RWPE2 (cell line): ENCODE measurements around the gene LRRC56.

Experiments
- ATAC-seq: fragments of 200-7000 bp; cut with Tn5 transposase; 3 replicates; pipeline ENCODE4 v1.9.1; 2021; ENCODE audit warnings: low read depth
- DNase-seq: peaks from one replicate; pipeline ENCODE4 v3.0.0-alpha.2; 2020; ENCODE audit warnings: low spot score
- H3K27ac ChIP-seq: fragments of 450-650 bp; 2 replicates; pipeline ENCODE4 v1.5.1; 2017; ENCODE audit warnings: mild to moderate bottlenecking; ENCODE audit not compliant: poor library complexity, severe bottlenecking
- H3K27me3 ChIP-seq: fragments of 250-450 bp; sonication (Bioruptor Pico); 2 replicates; pipeline ENCODE4 v1.5.1; 2021; ENCODE audit warnings: mild to moderate bottlenecking, moderate library complexity; ENCODE audit not compliant: insufficient read depth, poor library complexity, severe bottlenecking
- H3K36me3 ChIP-seq: fragments of 250-450 bp; sonication (Bioruptor Pico); 2 replicates; pipeline ENCODE4 v1.5.1; 2020; ENCODE audit warnings: low read depth, mild to moderate bottlenecking, moderate library complexity
- H3K4me1 ChIP-seq: fragments of 250-450 bp; sonication (Bioruptor Pico); 2 replicates; pipeline ENCODE4 v1.5.1; 2021; ENCODE audit warnings: mild to moderate bottlenecking, moderate library complexity; ENCODE audit not compliant: insufficient read depth, poor library complexity, severe bottlenecking
- H3K4me3 ChIP-seq: fragments of 250-450 bp; sonication (Bioruptor Pico); 2 replicates; pipeline ENCODE4 v1.5.1; 2021; ENCODE audit warnings: mild to moderate bottlenecking, moderate library complexity; ENCODE audit not compliant: severe bottlenecking
- H3K9me3 ChIP-seq: fragments of 250-450 bp; sonication (Bioruptor Pico); 2 replicates; pipeline ENCODE4 v1.5.1; 2021; ENCODE audit warnings: mild to moderate bottlenecking, moderate library complexity; ENCODE audit not compliant: severe bottlenecking
- CTCF ChIP-seq: fragments of 450-650 bp; IDR thresholded peaks from one replicate; pipeline ENCODE4 v1.5.1; 2017; ENCODE audit warnings: mild to moderate bottlenecking, moderate library complexity; ENCODE audit not compliant: poor library complexity, severe bottlenecking

The LRRC56 gene

GRCh38 chr11:554428-555226, 17.3 kb downstream of the LRRC56 start:
- Histone ChIP-seq H3K4me1 (no peaks in the 10 kb centered on the region), H3K9me3 (no peaks in the 10 kb centered on the region), H3K27me3 (peaks cover 7% of the 10 kb centered on the region), H3K27ac (no peak overlapping the region), H3K4me3 (peak overlapping the region; percentile 36), H3K36me3 (no peaks in the 10 kb centered on the region)
- peak; percentile 76 for TF ChIP-seq CTCF
- DNase-seq: no peak
- ATAC-seq: peak; percentile 54

GRCh38 chr11:555227-555779, 18.0 kb downstream of the LRRC56 start:
- DNase-seq (no peak), ATAC-seq (peak; percentile 11)
- H3K4me1 ChIP-seq: no peaks in the 10 kb centered on the region
- peaks cover 7% of the 10 kb centered on the region for H3K27me3 ChIP-seq
- no peak for TF ChIP-seq CTCF
- H3K4me3 ChIP-seq: peak overlapping the region; percentile 36
- no peaks in the 10 kb centered on the region for H3K36me3 ChIP-seq
- no peaks in the 10 kb centered on the region for H3K9me3 ChIP-seq
- H3K27ac ChIP-seq: no peak overlapping the region

DNA sequence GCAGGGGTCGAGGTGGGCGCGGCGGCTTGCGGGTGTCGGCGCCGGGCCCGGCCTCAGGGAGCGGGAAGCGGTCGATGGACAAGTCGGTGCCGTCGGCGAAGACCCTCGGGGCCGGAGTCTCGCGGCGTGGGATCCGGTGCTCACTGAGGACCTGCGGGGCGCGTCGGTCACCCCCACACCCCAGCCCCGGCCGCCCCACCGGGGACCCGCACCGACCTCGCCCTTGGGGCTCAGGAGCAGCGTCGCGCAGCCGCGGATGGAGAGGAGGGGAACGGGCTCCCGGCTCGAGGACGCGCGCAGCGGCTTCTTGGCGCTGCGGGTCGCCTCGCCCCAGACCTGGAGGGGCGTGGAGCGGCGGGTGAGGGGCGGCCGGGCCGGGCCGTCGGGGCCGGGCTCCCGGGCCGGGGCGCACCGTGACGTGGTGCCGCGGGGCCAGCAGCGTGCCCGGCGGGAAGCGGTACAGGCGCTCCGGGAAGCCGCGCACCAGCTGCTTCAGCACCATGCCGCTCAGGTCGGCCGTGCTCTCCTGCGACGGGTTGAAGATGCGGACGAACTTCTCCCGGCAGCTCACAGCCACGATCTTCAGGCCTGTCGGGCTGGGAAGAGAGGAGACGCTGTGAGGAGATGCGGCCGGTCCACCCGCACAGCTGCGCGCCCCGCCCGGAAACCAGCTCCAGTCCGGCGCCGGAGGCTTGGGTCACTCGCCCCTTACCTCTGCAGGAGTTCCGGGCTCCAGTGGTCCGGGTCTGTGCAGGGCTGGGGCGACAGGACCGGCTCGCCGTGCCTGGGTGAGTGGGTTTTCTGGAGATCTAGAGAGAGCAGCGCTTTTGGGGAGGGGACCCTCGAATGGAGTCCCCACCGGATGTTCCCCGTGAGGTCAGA, 18.7 kb downstream of the LRRC56 start:
- no peaks in the 10 kb centered on the region for H3K36me3 ChIP-seq
- no peak for ATAC-seq
- no peaks in the 10 kb centered on the region for H3K4me1 ChIP-seq

GRCh38 chr11:556662-557256, 19.4 kb downstream of the LRRC56 start:
- no peak overlapping the region for H3K4me3 ChIP-seq
- ATAC-seq: no peak
- TF ChIP-seq CTCF: no peak

More for the DNA sequence above, 18.7 kb downstream of the LRRC56 start:
- no peaks in the 10 kb centered on the region for H3K9me3 ChIP-seq
- H3K27ac ChIP-seq: no peak overlapping the region
- peaks cover 7% of the 10 kb centered on the region for H3K27me3 ChIP-seq
- no peak for TF ChIP-seq CTCF
- no peak for DNase-seq
- peak overlapping the region; percentile 36 for H3K4me3 ChIP-seq

More at GRCh38 chr11:556662-557256, 19.4 kb downstream of the LRRC56 start:
- DNase-seq: no peak
- Histone ChIP-seq H3K36me3 (no peaks in the 10 kb centered on the region), H3K9me3 (no peaks in the 10 kb centered on the region), H3K4me1 (no peaks in the 10 kb centered on the region), H3K27ac (no peak overlapping the region), H3K27me3 (peaks cover 7% of the 10 kb centered on the region)
